DND-41 (cell line): ENCODE results near the gene SPATA6.

Source experiments
- ATAC-seq: fragments of 200-7000 bp; cut with Tn5 transposase; 3 replicates; pipeline ENCODE4 v1.9.1; 2021; ENCODE audit warnings: low read depth; ENCODE audit not compliant: insufficient read depth
- DNase-seq: peaks from one replicate; pipeline ENCODE4 v3.0.0-alpha.2; 2020
- H2AFZ ChIP-seq: 2 replicates; pipeline ENCODE4 v1.6.0; 2012; ENCODE audit warnings: low read depth, low read length
- H3K27ac ChIP-seq: 2 replicates; pipeline ENCODE4 v1.5.1; 2012; ENCODE audit warnings: low read length, inconsistent platforms
- H3K27me3 ChIP-seq: fragments of 200-600 bp; sonication (generic); 2 replicates; pipeline ENCODE4 v1.6.0; 2012; ENCODE audit warnings: low read length, mild to moderate bottlenecking, inconsistent platforms; ENCODE audit not compliant: insufficient read depth, poor library complexity
- H3K36me3 ChIP-seq: 2 replicates; pipeline ENCODE4 v1.5.1; 2012; ENCODE audit warnings: low read length, inconsistent platforms; ENCODE audit not compliant: insufficient read depth
- H3K4me1 ChIP-seq: 2 replicates; pipeline ENCODE4 v1.5.1; 2012; ENCODE audit warnings: mild to moderate bottlenecking, low read length; ENCODE audit not compliant: insufficient read depth
- H3K4me2 ChIP-seq: 2 replicates; pipeline ENCODE4 v1.6.0; 2012; ENCODE audit warnings: mild to moderate bottlenecking, moderate library complexity, low read length, inconsistent platforms; ENCODE audit not compliant: insufficient read depth
- H3K4me3 ChIP-seq, 2 experiments: fragments of 200-600 bp in 1 of 2; shearing (Covaris generic) in 1 of 2; 2 replicates each; pipeline ENCODE4 v1.5.1; 2012 to 2016; ENCODE audit warnings: inconsistent platforms in 2 of 2, low read length in 2 of 2, mild to moderate bottlenecking in 2 of 2, low read depth in 1 of 2, moderate library complexity in 1 of 2
- H3K79me2 ChIP-seq: 2 replicates; pipeline ENCODE4 v1.6.0; 2012; ENCODE audit warnings: low read length, inconsistent platforms; ENCODE audit not compliant: insufficient read depth
- H3K9ac ChIP-seq: 2 replicates; pipeline ENCODE4 v1.6.0; 2012; ENCODE audit warnings: low read depth, mild to moderate bottlenecking, inconsistent platforms, low read length, moderate library complexity
- H3K9me3 ChIP-seq: 2 replicates; pipeline ENCODE4 v1.5.1; 2012; ENCODE audit warnings: low read length, moderate library complexity, mild to moderate bottlenecking, inconsistent platforms; ENCODE audit not compliant: insufficient read depth, severe bottlenecking
- H4K20me1 ChIP-seq: 2 replicates; pipeline ENCODE4 v1.6.0; 2012; ENCODE audit warnings: low read length; ENCODE audit not compliant: insufficient read depth
- CTCF ChIP-seq: IDR thresholded peaks from 2 replicates; pipeline ENCODE4 v1.5.1; 2012; ENCODE audit warnings: borderline replicate concordance, low read length, moderate library complexity, mild to moderate bottlenecking; ENCODE audit not compliant: poor library complexity, severe bottlenecking; ENCODE audit errors: extremely low read depth
- EZH2 ChIP-seq: IDR thresholded peaks from 3 replicates; pipeline ENCODE4 v1.6.1; 2012; ENCODE audit warnings: borderline replicate concordance, low read depth, mild to moderate bottlenecking, moderate library complexity, low read length, inconsistent platforms; ENCODE audit not compliant: severe bottlenecking

SPATA6 gene

DNA sequence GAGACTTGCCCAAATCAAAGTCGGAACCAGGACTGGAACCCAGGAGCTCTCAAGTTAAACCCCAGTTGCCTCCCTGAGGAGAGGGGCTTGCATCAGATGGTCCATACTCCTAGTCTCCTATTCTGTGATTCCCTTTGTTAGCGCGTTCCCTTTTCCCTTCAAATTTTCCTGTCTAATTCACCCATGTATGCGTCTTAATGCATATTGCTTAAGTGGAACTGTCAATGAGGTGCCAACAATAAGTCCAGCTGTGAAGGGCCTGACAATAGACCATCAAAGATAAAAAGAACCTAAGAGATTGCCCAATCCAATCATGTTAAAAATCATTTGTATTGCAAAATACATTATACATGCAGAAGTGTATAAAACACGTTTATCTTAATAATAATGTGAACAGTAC lies 634 bp upstream of the SPATA6 start:
- H4K20me1 ChIP-seq = no peaks in the 10 kb centered on the region
- no peaks in the 10 kb centered on the region for H3K79me2 ChIP-seq
- DNase-seq = no peak
- no peaks in the 10 kb centered on the region for H3K36me3 ChIP-seq
- H3K27me3 ChIP-seq = no peaks in the 10 kb centered on the region
- H3K27ac ChIP-seq = no peak overlapping the region
- H3K4me1 ChIP-seq = no peaks in the 10 kb centered on the region
- H3K4me2 ChIP-seq = no peak overlapping the region
- ATAC-seq = no peak
- no peak overlapping the region for H2AFZ ChIP-seq
- no peak overlapping the region for H3K9ac ChIP-seq
- TF ChIP-seq EZH2 (no peak), CTCF (no peak)
- H3K9me3 ChIP-seq = peaks cover 7% of the 10 kb centered on the region
- H3K4me3 ChIP-seq = no peak overlapping the region

- no peak overlapping the region for H3K4me2 ChIP-seq
- ATAC-seq (no peak), DNase-seq (no peak)
- no peaks in the 10 kb centered on the region for H3K36me3 ChIP-seq
- H3K4me3 ChIP-seq = no peak overlapping the region
- H4K20me1 ChIP-seq = no peaks in the 10 kb centered on the region
- no peak for TF ChIP-seq EZH2
- TF ChIP-seq CTCF = no peak
- H3K9me3 ChIP-seq = peaks cover 7% of the 10 kb centered on the region
- no peak overlapping the region for H3K27ac ChIP-seq
- H3K9ac ChIP-seq = no peak overlapping the region
- H2AFZ ChIP-seq = no peak overlapping the region
- no peaks in the 10 kb centered on the region for H3K27me3 ChIP-seq
- H3K4me1 ChIP-seq = no peaks in the 10 kb centered on the region
- H3K79me2 ChIP-seq = no peaks in the 10 kb centered on the region
Observed at GRCh38 chr1:48470950-48471690, 884 bp downstream of the SPATA6 start.

- ATAC-seq = no peak
- no peak overlapping the region for H3K9ac ChIP-seq
- H3K4me3 ChIP-seq = no peak overlapping the region
Observed at GRCh38 chr1:48470481-48470855, 1.5 kb downstream of the SPATA6 start.

More at GRCh38 chr1:48470481-48470855, 1.5 kb downstream of the SPATA6 start:
- H3K9me3 ChIP-seq = peaks cover 2% of the 10 kb centered on the region
- H3K4me1 ChIP-seq = no peaks in the 10 kb centered on the region
- H3K79me2 ChIP-seq = no peaks in the 10 kb centered on the region
- TF ChIP-seq EZH2 = no peak
- TF ChIP-seq CTCF = no peak
- no peaks in the 10 kb centered on the region for H3K27me3 ChIP-seq
- no peaks in the 10 kb centered on the region for H4K20me1 ChIP-seq
- no peak overlapping the region for H2AFZ ChIP-seq
- H3K36me3 ChIP-seq = no peaks in the 10 kb centered on the region
- no peak overlapping the region for H3K4me2 ChIP-seq
- no peak for DNase-seq
- no peak overlapping the region for H3K27ac ChIP-seq
